Kidney (tissue), 14 donors: ENCODE measurements around the gene TMEM119. TPM values are rescaled to one million over a fixed set of nuclear protein-coding genes. Genes with fewer than 3 reads are reported as not detected.

Source experiments
- DNase-seq, 5 donors: peaks; one replicate each; pipeline ENCODE4 v3.0.0-alpha.2; 2013 to 2020
- FAIRE-seq: peaks from 2 replicates; lab custom pipeline; 2012; peaks lifted over from hg19 to GRCh38; lab: Jason Lieb, UNC
- H3K27ac ChIP-seq, 2 donors: one replicate each; pipeline ENCODE4 v1.7.0; 2013; ENCODE audit warnings: low read depth in 2 of 2, low read length in 2 of 2, inconsistent platforms in 1 of 2
- H3K27me3 ChIP-seq: one replicate; pipeline ENCODE4 v1.7.1; 2013; ENCODE audit warnings: low read length, inconsistent platforms; ENCODE audit not compliant: control insufficient read depth, insufficient read depth
- H3K36me3 ChIP-seq, 3 donors: one replicate each; pipeline versions ENCODE4 v1.7.0 to v1.7.1; 2013; ENCODE audit warnings: low read length in 3 of 3, control low read depth in 1 of 3, inconsistent platforms in 1 of 3; ENCODE audit not compliant: insufficient read depth in 3 of 3, control insufficient read depth in 2 of 3
- H3K4me1 ChIP-seq, 3 donors: one replicate each; pipeline versions ENCODE4 v1.7.0 to v1.7.1; 2013; ENCODE audit warnings: low read length in 3 of 3, inconsistent platforms in 1 of 3, low read depth in 1 of 3; ENCODE audit not compliant: control insufficient read depth in 2 of 3, insufficient read depth in 2 of 3
- H3K4me3 ChIP-seq, 3 donors: one replicate each; pipeline versions ENCODE4 v1.7.0 to v1.8.1; 2013; ENCODE audit warnings: low read length in 3 of 3, control low read depth in 1 of 3, inconsistent platforms in 1 of 3
- H3K9ac ChIP-seq, 3 donors: one replicate each; pipeline versions ENCODE4 v1.7.0 to v1.7.1; 2013; ENCODE audit warnings: low read length in 3 of 3, control low read depth in 1 of 3, inconsistent platforms in 1 of 3
- H3K9me3 ChIP-seq, 3 donors: one replicate each; pipeline versions ENCODE4 v1.7.0 to v1.7.1; 2013; ENCODE audit warnings: low read length in 3 of 3, control low read depth in 1 of 3, inconsistent platforms in 1 of 3; ENCODE audit not compliant: control insufficient read depth in 2 of 3, insufficient read depth in 1 of 3
- CTCF ChIP-seq: IDR thresholded peaks from 3 replicates; pipeline ENCODE4 v1.5.1; 2012; ENCODE audit warnings: mild to moderate bottlenecking, moderate library complexity, borderline replicate concordance; ENCODE audit not compliant: insufficient read depth; ENCODE audit errors: extremely low read depth
- intact Hi-C: fragments of 100-400 bp; cut with DNase I; formaldehyde crosslinking; loops from one replicate; pipeline ENCODE4 v1.11.1; 2022
- polyA plus RNA-seq: library from polyadenylated mRNA; stranded (reverse); fragments of 350-450 nt; fragmentation: Illumina TruSeq; extraction: RNeasy Lipid Tissue Mini Kit (QIAGEN cat#74804); gene quantifications from one replicate; pipeline ENCODE4 v1.2.3, GENCODE V29; 2014; ENCODE audit warnings: low read depth, low replicate concordance; ENCODE audit not compliant: insufficient read depth
- total RNA-seq: library from RNA; stranded (reverse); fragmentation: NEBNext Ultra II Directional; extraction: Animal tissue kit (Norgen Biotek cat#: 25700); gene quantifications from one replicate; pipeline ENCODE4 v1.2.1, GENCODE V29; 2021
- donor health status: control.
- donor health status: control.
- donor health status: control.
- donor health status: control.
- donor health status: control.
- donor health status: DM: yes; HTN: yes; CAD: no.
- donor health status: Normal renal cell carcinoma (clear cell type).

The TMEM119 gene
- total and polyA plus RNA-seq, 2 donors from 2014 or later, result 4.1 to 15.8 TPM

DNA sequence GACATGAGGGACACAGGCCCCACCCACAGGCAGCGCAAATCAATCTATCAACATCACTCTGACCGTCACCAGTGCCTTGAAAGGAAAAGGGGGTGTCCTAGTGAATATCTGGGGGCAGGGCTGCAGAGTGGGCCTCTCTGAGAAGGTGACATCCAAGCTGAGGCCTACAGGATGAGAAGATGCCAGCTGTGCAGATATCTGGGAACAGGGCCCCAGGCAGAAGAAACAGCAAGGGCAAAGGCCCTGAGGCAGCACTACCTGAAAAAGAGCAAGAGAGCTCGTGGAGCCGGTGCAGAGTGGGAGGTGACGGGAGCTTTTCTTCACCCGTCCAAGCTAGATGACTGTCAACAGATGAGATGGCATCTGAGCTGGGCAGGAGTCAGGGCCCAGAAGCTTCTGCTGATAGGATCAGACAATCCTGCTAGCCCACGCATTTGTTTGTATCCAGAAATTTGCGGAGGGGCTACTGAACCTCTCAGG, 12.5 kb upstream of the TMEM119 start:
- H3K36me3 ChIP-seq, result no peaks in the 10 kb centered on the region
- DNase-seq (no peak), FAIRE-seq (no peak)
- no peak overlapping the region for H3K4me3 ChIP-seq
- H3K27ac ChIP-seq, result no peak overlapping the region
- TF ChIP-seq CTCF, result no peak
- no peaks in the 10 kb centered on the region for H3K27me3 ChIP-seq
- no peaks in the 10 kb centered on the region for H3K4me1 ChIP-seq
- H3K9me3 ChIP-seq, result no peaks in the 10 kb centered on the region
- intact Hi-C loops, result no loop called here
- no peak overlapping the region for H3K9ac ChIP-seq

DNA sequence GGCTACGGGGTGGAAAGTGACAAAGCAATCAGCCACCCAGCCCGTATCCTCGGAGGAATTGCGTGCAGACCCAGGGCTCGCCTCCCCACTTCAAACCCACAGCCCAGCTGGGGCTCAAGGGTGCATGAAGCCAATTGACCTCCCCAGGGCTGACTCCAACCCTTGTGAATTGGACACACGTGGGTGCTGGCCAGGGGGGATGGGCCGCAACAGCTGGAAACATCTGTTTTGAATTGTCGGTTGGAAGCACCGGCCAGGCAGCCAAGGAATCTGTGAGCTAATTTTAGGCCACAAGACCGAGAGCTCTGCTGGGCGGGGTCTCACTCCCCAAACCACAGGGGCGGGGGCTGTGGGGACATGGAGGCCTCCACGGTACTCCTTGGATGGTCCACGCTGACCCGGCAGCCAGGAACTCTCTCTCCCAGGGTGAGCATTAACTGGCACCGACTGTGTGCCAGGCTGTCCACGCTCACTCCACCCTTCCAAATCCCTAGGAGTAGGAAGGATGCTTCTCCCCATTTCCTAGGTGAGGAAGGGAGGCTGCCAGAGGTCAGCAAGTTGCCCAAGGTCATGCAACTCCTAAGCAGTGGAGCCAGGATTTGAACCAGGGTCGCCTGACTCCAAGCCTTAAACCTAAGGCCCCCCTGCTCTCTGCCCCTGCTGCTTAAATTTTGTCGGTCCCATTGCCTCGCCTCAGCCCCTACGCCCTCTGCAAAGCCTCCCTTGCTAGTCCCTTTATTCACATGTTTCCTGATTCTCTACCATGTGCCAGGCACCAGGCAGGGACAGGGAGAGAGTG, 11.9 kb upstream of the TMEM119 start:
- no peaks in the 10 kb centered on the region for H3K9me3 ChIP-seq
- no peaks in the 10 kb centered on the region for H3K27me3 ChIP-seq
- TF ChIP-seq CTCF, result no peak
- H3K4me3 ChIP-seq, result no peak overlapping the region
- no peak for FAIRE-seq
- no peaks in the 10 kb centered on the region for H3K4me1 ChIP-seq
- H3K36me3 ChIP-seq, result no peaks in the 10 kb centered on the region
- intact Hi-C loops, result no loop called here
- no peak overlapping the region for H3K27ac ChIP-seq
- no peak overlapping the region for H3K9ac ChIP-seq
- peak; percentile 78 to 96 (median 84) for DNase-seq

DNA sequence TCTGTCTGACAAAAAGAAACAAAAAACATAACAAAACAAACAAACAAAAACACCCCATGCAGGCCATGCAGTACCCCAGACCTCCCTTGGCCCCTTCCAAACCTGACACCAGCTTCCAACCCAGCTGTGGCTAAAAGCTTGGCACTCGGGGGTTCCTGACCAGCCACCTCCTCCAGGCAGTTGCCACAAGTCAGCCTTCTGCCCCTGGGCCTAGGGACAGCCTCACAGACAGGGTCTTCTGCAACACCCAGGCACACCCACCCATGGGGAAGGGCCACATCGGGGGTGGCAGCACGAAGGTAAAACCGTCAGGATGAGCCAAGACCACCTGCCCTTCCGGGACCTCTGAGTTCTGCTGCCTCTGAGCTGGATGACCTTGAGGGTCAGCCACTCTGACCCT, 10.7 kb upstream of the TMEM119 start:
- Histone ChIP-seq H3K9me3 (no peaks in the 10 kb centered on the region), H3K36me3 (no peaks in the 10 kb centered on the region), H3K27me3 (no peaks in the 10 kb centered on the region), H3K4me3 (no peak overlapping the region), H3K9ac (no peak overlapping the region), H3K4me1 (no peaks in the 10 kb centered on the region), H3K27ac (no peak overlapping the region)
- no peak for TF ChIP-seq CTCF
- intact Hi-C loops, result no loop called here
- FAIRE-seq (no peak), DNase-seq (no peak)
